Activated B cell treated with CpG ODN at 0.5 μM for 24 hours (primary cell): ENCODE measurements around the gene RPLP2. TPM values are rescaled to one million over a fixed set of nuclear protein-coding genes. Genes with fewer than 3 reads are reported as not detected.

Experiments used
- ATAC-seq: fragments of 200-7000 bp; cut with Tn5 transposase; one replicate; pipeline ENCODE4 v1.10.0; 2021; ENCODE audit warnings: low read depth, mild to moderate bottlenecking, moderate library complexity
- CTCF ChIA-PET: fragments of 350-600 bp; sonication (Branson Sonifier 250); formaldehyde crosslinking; loops from one replicate; lab custom pipeline; 2021; ENCODE audit warnings: antibody characterized with exemption; lab: Charles Lee
- POLR2A ChIA-PET: fragments of 350-600 bp; sonication (Branson Sonifier 250); formaldehyde crosslinking; loops from one replicate; lab custom pipeline; 2021; ENCODE audit warnings: antibody characterized with exemption; lab: Charles Lee
- DNase-seq: peaks from one replicate; pipeline ENCODE4 v3.0.0; 2022
- H3K27ac Mint-ChIP-seq: one replicate; pipeline ENCODE4 v1.8.0; 2020; ENCODE audit warnings: mixed read lengths
- H3K27me3 Mint-ChIP-seq: one replicate; pipeline ENCODE4 v1.8.0; 2021; ENCODE audit warnings: mixed read lengths
- H3K36me3 Mint-ChIP-seq: one replicate; pipeline ENCODE4 v1.8.0; 2021; ENCODE audit warnings: low read depth, mixed read lengths
- H3K4me1 Mint-ChIP-seq: one replicate; pipeline ENCODE4 v1.8.0; 2021; ENCODE audit warnings: mixed read lengths
- H3K4me3 Mint-ChIP-seq: one replicate; pipeline ENCODE4 v1.8.0; 2020; ENCODE audit warnings: mild to moderate bottlenecking, mixed read lengths
- H3K9me3 Mint-ChIP-seq: one replicate; pipeline ENCODE4 v1.8.0; 2020; ENCODE audit warnings: mixed read lengths
- intact Hi-C: fragments of 100-400 bp; cut with micrococcal nuclease; formaldehyde crosslinking; loops from one replicate; pipeline ENCODE4 v1.15.1; 2024
- total RNA-seq: library from RNA; stranded (reverse); gene quantifications from 2 replicates; pipeline ENCODE4 v1.2.3, GENCODE V29; 2022
- TF ChIP-seq, protein P1 (sequence below): fragments of 200-600 bp; IDR thresholded peaks from one replicate; pipeline ENCODE4 v1.8.0; 2022; ENCODE audit warnings: antibody characterized with exemption, mild to moderate bottlenecking

The RPLP2 gene
- total RNA-seq, 1 donor from 2014 or later: 4,124 TPM

DNA sequence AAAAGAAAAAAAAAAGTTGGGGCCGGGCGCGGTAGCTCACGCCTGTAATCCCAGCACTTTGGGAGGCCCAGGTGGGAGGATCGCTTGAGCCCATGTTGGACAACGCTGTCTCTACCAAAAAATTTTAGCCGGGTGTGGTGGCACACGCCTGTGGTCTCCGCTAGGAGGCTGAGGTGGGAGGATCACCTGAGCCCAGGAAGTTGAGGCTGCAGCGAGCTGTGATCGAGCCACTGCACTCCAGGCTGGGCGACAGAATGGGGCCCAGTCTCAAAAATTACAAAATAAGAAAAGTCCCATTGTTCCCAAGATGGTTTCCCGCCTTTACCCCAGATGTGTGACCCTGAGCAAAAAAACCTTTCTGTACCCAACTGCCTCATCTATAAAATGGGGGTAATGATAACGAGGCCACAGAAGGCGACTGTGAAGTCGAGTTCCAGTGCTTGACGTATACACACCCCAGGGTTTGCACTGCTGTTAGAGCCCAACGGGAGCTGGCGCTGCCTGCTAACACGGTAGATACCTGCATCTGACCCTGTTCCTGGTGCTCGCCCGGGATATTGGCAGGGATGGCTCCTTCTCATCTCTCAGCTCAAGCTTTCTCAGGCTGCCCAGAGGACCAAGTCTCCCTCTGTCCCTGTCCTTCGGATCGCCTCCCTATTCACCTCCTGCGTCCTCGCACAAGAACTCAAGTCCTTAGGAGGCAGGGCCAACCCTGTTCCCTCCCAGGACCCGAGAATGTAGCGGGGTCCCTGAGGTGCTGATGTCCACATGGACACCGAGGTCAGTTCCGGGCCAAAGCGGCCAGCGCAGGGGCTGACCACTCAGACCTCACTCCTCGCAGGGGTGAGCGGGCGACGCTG, 1.1 kb upstream of the RPLP2 start:
- intact Hi-C loops: loop anchor here (1.0 to 2.0 kb wide), 6 partner anchors 11 to 601 kb away; partner anchors contain the start of genes BET1L, POLR2L, RIC8A and RNH1
- no peak for DNase-seq
- H3K4me1 Mint-ChIP-seq: peaks cover 43% of the 10 kb centered on the region
- H3K27me3 Mint-ChIP-seq: no peaks in the 10 kb centered on the region
- no peaks in the 10 kb centered on the region for H3K9me3 Mint-ChIP-seq
- no peak for ATAC-seq
- ChIA-PET CTCF (no interaction called here), POLR2A (interaction anchor here (0.8 to 4.8 kb wide), 21 partner anchors 9 to 402 kb away, joined by 3 to 87 read pairs (median 4); partner anchors contain the start of genes CEND1, GATD1, IRF7 and LMNTD2)
- TF ChIP-seq, protein P1, sequence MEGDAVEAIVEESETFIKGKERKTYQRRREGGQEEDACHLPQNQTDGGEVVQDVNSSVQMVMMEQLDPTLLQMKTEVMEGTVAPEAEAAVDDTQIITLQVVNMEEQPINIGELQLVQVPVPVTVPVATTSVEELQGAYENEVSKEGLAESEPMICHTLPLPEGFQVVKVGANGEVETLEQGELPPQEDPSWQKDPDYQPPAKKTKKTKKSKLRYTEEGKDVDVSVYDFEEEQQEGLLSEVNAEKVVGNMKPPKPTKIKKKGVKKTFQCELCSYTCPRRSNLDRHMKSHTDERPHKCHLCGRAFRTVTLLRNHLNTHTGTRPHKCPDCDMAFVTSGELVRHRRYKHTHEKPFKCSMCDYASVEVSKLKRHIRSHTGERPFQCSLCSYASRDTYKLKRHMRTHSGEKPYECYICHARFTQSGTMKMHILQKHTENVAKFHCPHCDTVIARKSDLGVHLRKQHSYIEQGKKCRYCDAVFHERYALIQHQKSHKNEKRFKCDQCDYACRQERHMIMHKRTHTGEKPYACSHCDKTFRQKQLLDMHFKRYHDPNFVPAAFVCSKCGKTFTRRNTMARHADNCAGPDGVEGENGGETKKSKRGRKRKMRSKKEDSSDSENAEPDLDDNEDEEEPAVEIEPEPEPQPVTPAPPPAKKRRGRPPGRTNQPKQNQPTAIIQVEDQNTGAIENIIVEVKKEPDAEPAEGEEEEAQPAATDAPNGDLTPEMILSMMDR: no peak
- peak overlapping the region; percentile 91 for H3K4me3 Mint-ChIP-seq
- peak overlapping the region; percentile 98 for H3K27ac Mint-ChIP-seq
- H3K36me3 Mint-ChIP-seq: peaks cover 37% of the 10 kb centered on the region

DNA sequence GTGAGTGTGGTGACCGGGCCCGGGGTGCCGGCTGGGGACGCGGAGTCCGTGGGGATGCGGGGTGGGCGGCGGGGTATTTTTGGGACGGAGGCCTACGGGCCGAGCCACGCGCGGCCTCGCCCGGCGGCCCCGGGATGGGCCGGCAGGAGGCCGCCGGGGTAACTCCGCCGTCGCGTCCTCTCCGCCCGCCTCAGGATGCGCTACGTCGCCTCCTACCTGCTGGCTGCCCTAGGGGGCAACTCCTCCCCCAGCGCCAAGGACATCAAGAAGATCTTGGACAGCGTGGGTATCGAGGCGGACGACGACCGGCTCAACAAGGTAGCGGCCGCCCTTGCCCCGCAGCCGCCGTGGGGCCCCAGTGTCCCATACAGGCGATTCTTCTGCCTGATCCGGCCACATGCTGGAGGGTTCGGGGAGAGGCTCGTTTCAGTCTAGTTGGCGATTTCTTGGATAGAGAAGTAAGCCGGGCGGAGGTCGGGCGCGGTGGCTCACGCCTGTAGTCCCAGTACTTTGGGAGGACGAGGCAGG, 337 bp downstream of the RPLP2 start:
- peak overlapping the region; percentile 98 for H3K27ac Mint-ChIP-seq
- ChIA-PET POLR2A (interaction anchor here (0.6 to 4.8 kb wide), 20 partner anchors 9 to 403 kb away, joined by 3 to 87 read pairs (median 4); partner anchors contain the start of genes CEND1, GATD1, IRF7 and LMNTD2), CTCF (no interaction called here)
- no peaks in the 10 kb centered on the region for H3K9me3 Mint-ChIP-seq
- DNase-seq (no peak), ATAC-seq (peak; percentile 2)
- intact Hi-C loops: no loop called here
- H3K4me3 Mint-ChIP-seq: peak overlapping the region; percentile 91
- H3K27me3 Mint-ChIP-seq: no peaks in the 10 kb centered on the region
- peaks cover 39% of the 10 kb centered on the region for H3K36me3 Mint-ChIP-seq
- H3K4me1 Mint-ChIP-seq: peaks cover 35% of the 10 kb centered on the region
- TF ChIP-seq, protein P1: no peak

DNA sequence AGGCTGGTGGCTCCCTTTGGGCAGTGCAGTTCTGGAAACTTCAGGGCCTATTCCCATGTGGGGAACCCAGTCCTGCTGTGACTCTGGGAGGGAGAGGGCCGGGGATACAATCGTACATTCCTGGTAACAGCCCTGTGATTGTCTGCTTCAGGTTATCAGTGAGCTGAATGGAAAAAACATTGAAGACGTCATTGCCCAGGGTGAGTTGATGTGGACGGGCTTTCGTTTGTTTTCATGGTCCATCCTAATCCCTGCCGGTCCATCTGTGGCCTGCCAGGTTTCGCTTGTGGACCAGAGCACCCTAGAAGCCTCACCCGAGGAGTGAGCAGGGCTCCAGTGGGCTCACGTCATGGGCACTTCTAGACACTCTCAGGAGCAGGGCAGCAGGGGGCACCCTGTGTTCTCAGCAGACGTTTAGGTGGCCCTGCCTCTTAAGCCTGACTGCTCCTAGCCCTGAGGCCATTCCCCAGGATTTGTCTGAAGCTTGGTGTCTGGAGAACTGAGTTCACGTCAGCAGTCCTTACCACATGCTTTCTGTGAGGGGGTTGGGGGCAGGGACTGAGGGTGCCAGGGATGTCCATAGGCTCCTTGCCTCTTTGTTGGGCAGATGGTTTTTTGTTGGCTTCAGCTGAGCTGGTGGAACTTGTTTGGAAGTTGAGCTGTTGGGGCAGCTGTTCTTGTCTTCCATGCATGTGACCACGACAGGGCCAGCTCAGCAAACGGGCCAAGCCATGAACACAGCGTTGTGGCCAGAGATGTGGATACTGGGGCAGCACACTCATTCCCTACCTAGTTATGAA, 1.9 kb downstream of the RPLP2 start:
- TF ChIP-seq, protein P1: no peak
- H3K4me3 Mint-ChIP-seq: peak overlapping the region; percentile 87
- peaks cover 33% of the 10 kb centered on the region for H3K4me1 Mint-ChIP-seq
- ATAC-seq (no peak), DNase-seq (no peak)
- CTCF ChIA-PET: no interaction called here
- no peaks in the 10 kb centered on the region for H3K27me3 Mint-ChIP-seq
- H3K36me3 Mint-ChIP-seq: peaks cover 39% of the 10 kb centered on the region
- POLR2A ChIA-PET: interaction anchor here (0.6 to 1.3 kb wide), 6 partner anchors 8 to 506 kb away, joined by 3 to 19 read pairs (median 4); partner anchors contain the start of genes PNPLA2 and TSPAN4
- peak overlapping the region; percentile 73 for H3K27ac Mint-ChIP-seq
- intact Hi-C loops: no loop called here
- no peaks in the 10 kb centered on the region for H3K9me3 Mint-ChIP-seq

DNA sequence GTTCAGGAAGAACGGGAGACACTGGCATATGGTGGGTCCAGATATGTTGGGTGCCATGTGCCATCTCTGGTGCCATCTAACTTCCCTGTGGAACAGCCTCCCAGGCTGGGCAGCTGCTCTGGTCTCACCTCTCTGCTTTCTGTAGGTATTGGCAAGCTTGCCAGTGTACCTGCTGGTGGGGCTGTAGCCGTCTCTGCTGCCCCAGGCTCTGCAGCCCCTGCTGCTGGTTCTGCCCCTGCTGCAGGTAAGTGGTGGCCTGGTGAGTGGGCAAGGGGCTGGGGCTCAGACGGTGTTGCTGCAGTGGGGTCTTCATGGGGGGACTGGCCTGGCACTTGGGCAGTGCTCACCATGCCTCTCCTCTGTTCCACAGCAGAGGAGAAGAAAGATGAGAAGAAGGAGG, 2.6 kb downstream of the RPLP2 start:
- Mint-ChIP-seq H3K27ac (peak overlapping the region; percentile 41), H3K36me3 (peaks cover 39% of the 10 kb centered on the region), H3K27me3 (no peaks in the 10 kb centered on the region), H3K4me3 (peak overlapping the region; percentile 48), H3K9me3 (no peaks in the 10 kb centered on the region), H3K4me1 (peaks cover 33% of the 10 kb centered on the region)
- CTCF ChIA-PET: no interaction called here
- DNase-seq (no peak), ATAC-seq (no peak)
- intact Hi-C loops: no loop called here
- POLR2A ChIA-PET: interaction anchor here (0.9 to 1.3 kb wide), 2 partner anchors 17 to 31 kb away, joined by 3 to 4 read pairs; partner anchors contain the start of gene TSPAN4
- TF ChIP-seq, protein P1: no peak
